GM12865 (cell line): ENCODE data around the gene ZFAND3.

Experiments
- DNase-seq: peaks from one replicate; pipeline ENCODE4 v3.0.0; 2010; ENCODE audit warnings: low read depth
- H3K4me3 ChIP-seq: 2 replicates; pipeline ENCODE4 v1.5.1; 2011; ENCODE audit warnings: mild to moderate bottlenecking, low read depth, low read length, control low read depth
- CTCF ChIP-seq: IDR thresholded peaks from 2 replicates; pipeline ENCODE4 v1.5.1; 2011; ENCODE audit warnings: low read length, control low read depth, low read depth, inconsistent platforms; ENCODE audit not compliant: insufficient read depth; ENCODE audit errors: missing control alignments

The ZFAND3 gene

DNA sequence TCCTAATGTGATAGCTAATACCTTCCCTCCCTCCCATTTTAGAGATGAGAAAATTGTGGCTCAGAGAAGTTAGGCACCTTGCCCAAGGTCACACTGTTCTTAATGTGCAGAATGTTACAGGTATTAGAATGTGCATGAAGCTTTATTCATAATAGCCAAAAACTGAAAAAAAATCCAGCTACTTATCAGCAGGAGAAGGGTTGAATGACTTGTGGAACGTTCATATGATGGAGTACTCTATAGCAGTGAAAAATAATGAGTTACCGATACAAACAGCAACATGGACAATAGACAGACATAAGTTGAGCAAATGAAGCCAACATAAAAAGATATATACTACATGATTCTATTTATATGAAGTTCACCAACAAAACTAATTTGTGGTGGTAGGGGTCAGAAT lies 37.7 kb upstream of the ZFAND3 start:
- no peak overlapping the region for H3K4me3 ChIP-seq
- TF ChIP-seq CTCF = no peak
- DNase-seq = no peak

- H3K4me3 ChIP-seq = peak overlapping the region; percentile 19
- no peak for TF ChIP-seq CTCF
- no peak for DNase-seq
Measured at GRCh38 chr6:37783025-37783855, 36.3 kb upstream of the ZFAND3 start.

- no peak for TF ChIP-seq CTCF
- peak overlapping the region; percentile 19 for H3K4me3 ChIP-seq
- DNase-seq = no peak
Measured at GRCh38 chr6:37783856-37784584, 35.5 kb upstream of the ZFAND3 start.

DNA sequence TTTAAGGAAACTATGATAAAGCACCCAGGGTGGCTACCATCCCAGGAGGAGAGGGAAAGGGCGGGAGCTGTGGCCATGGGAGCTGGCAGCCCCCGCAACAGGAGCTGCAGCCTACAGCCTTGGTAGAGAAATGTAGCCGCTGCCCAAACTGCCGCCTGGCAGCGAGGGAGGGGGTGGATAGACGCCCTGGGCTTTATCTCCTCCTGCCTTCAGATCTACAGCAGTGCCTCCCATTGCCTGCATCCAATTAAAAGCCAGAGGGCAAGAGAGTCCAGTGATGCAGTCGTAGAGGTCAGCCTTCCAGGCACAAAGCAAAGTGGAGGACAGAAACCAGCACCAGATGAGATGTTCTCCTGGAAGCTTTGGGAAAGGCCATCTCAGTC lies 35.0 kb upstream of the ZFAND3 start:
- no peak overlapping the region for H3K4me3 ChIP-seq
- TF ChIP-seq CTCF = no peak
- no peak for DNase-seq

DNA sequence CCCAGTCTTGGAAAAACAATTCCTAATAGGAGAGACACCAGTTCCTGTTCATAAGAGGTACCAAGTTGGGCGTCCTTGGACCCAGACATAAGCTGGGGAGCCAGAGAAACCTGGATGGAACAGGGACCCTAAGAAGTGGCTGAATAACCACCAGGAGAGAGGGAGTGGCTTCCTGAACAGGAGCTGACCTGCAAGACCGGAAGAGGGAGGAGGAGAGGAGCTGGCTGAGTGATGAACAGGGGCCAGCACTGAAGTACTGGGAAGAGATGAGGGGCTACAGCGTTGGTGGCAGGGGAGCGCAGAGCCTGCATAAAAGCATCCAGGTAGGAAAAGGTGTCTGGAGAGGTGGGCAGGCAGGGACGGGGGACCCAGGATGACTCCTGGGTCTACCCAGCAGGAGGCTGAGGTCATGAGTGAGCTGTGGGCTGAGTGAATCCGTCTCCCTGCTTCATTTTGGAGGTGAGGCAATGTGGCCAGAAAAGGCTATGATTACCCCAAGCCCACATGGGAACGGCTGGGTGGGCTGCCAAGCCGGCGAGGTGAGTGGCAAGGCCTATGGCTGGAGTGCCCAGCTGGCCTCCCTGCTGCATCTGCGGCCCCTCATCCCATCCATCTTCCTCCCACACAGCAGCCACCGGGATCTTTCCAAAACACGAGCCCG lies 34.4 kb upstream of the ZFAND3 start:
- DNase-seq = no peak
- no peak for TF ChIP-seq CTCF
- no peak overlapping the region for H3K4me3 ChIP-seq

DNA sequence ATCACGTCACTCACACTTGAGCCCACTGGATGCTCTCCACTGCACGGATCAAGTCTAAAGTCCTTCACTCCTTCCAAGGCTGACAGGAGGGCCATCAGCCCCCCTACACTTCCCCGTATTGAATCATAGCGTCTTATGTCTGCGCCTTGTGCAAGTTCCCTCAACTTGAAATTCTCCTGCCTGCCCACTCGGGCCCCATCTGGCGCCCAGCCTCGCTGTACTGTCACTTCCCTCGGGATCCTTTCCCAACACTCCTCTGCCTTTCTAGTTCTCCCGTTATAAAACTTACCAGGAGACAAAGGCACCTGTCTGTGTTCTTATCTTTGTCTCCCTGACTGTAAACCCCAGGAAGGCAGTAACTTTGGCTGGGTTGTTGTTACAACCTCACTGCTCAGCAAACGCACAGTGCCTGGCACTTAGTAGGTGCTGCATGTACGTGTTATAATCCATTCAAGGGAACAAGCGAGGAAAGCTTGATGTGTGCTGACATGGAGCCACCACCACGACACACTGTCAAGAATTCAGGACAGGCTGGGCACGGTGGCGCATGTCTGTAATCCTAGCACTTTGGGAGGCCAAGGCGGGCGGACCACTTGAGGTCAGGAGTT lies 33.8 kb upstream of the ZFAND3 start:
- no peak for TF ChIP-seq CTCF
- DNase-seq = no peak
- H3K4me3 ChIP-seq = no peak overlapping the region
